ENCODE results near the gene HNF1B.

- no peak for TF ChIP-seq CTCF (conservative IDR thresholded peaks at IDR 0.05; ENCODE audit: low read length)
- no peak for TF ChIP-seq EZH2phosphoT487 (IDR thresholded peaks at IDR 0.05; ENCODE audit: borderline replicate concordance, low read depth, low read length)
Measured at GRCh38 chr17:37737971-37738370, 6.9 kb downstream of the HNF1B start.
